ENCODE results near the gene PCCB.
"Not testable (repeated sequence)": the region's sequence is repeated elsewhere in the genome, so short reads cannot be mapped to it uniquely, and the experiment has no call there.

The PCCB gene

DNA sequence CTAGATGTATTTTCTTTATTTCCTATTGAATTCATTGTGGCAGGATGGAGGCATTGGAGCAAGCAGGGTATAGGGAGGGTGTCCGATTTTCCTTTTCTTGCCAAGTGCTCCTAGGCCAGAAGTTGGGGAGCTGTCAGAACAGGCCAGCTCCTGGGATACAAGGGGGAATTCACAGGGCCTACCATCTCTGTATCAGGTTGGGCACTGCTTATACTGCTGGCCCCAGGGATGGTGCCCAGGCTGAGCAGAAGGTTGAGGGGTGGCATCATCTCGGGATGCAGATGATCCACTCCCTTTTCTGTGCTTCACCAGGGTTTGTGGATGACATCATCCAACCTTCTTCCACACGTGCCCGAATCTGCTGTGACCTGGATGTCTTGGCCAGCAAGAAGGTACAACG is 79.5 kb downstream of the PCCB start:
- no peak for DNase-seq

DNA sequence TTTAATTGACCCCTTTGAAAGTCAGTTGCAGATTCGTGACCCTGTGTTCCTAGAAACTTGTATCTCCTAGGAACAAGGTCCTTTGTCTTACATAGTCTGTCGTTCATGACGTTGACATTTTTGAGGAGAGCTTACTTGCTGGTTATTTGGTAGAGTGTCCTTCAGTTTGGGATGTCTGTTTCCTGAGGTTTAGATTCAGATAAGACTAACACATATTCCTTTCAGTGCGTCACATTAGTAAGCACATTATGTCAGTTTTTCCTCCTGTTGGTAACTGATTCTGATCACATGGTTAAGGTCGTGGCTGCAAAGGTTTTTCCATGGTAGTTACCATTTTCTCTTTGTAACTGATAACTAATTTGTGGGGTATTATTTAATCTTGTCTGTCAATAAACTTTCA is 80.8 kb downstream of the PCCB start:
- DNase-seq = no peak

DNA sequence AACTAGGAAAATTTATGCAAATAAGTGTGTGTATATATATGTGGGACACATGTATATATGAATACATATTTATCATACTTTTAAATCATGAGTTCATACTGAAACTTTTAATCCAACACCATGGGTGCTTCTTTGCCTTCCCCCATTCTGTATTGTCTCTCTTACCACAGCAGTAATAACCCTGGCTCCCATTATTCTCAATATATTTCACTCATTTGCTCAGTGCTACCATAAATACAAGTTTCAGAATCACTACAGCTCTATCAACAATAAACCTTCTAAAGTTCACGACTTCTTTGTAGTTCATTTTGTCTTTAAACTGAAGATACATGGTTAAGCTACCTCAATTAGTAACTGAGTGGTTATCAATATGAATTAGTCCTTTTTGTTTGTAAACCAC is 82.2 kb downstream of the PCCB start:
- DNase-seq = no peak

DNA sequence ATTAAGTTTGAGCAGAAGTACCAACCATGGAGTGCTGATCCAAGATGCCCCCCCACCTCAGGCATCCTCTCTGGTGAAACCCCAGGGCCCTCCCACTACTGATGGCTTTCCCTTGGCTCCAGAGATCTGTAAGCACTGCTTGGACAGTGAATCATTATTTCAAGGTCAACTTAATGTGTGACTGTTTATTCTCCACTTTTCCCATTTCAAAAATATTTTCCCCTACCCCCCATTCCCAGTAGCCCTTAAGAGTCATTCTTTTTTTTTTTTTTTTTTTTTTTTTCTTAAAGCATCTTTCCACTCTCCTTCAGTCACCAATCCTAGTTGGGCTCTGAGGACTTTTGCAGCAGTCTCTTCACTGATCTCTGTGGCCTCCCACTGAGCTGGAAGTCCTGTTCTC is 82.6 kb downstream of the PCCB start:
- DNase-seq = no peak

DNA sequence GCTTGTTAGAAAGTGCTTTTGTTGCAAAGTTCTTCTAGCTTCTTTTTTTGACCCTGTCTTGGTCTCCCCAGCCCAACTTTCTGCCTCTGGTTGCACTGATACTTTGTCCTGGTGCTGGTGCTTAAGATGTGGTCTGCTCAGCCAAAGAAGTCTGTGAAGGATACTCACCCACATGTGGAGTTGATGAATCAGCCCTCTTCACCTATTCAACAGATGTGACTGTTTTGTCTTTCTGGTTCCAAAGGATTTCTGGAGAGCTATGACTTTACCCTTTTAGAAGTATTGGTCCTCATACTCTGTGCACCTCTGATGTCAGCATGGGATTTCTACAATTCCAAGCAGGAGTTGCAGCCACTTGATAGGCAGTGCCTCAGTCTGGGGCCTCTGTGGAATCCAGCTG is 84.1 kb downstream of the PCCB start:
- DNase-seq = no peak

DNA sequence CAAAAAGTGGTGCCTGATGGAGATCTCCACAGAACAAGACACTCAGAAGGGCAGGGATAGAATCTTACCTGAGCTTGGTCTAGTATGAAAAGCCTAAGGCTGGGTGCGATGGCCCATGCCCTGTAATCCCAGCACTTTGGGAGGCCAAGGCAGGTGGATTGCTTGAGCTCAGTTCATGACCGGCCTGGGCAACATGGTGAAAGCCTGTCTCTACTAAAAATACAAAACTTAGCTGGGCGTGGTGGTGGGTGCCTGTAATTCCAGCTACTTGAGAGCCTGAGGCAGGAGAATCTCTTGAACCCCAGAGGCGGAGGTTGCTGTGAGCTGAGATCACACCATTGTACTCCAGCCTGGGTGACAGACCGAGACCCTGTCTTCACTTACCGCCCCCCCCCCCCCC is 84.6 kb downstream of the PCCB start:
- DNase-seq = not testable (repeated sequence)

DNA sequence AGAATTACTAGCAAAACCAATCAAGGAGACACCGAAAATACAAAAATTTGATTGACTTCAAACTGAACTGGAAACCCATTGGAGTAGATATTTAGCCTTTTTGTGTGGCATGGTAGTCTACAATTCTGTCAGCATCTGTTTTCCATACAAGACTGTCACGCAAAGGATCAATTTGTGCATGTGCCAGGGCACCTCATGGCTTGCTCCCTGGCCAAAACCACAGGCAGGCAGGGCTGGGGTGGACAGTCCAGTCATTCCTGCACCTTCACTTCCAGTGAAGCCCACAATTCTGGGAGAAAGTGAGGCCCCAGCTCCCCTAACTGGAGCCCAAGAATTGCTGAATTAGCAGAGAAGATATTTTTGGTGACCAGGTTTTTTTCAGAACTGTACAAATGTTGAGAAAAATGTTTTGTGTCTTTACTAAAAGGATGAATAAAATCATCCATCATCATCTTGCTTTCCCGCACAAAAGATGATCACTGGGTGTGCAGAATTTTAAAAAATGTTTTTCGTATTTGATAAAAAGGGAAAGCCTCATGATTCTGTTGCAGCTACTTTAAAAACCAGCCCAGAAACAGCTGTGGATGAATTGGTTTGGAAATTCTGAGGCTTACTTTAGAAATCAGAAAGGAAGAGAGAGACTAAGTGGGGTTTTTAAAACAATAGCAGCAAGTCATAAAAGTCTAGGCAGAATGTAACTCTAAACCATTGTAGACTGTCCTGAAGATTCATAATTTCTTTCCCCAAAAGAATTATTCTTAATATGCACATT is 86.4 kb downstream of the PCCB start:
- no peak for DNase-seq

DNA sequence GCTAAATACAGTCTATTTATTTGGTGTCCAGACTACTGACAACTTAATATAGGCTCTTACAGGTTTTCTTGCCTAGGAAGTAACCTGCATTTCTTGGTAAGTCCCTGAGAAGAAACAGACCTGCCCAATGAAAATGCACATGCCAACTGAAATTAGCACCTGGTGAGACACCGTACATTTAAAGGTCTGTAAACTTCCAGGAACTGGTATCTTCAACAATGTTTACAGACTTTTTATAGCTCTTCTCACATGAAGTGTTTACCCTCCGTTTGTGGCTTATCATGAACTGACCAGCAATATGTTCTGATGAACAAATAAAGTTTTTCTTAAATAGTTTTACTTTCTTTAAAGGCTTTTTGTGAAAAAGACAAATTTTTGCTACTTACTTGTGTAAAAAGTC is 93.3 kb downstream of the PCCB start:
- DNase-seq = no peak

GRCh38 chr3:136343873-136344555 is 93.9 kb downstream of the PCCB start:
- DNase-seq = no peak

DNA sequence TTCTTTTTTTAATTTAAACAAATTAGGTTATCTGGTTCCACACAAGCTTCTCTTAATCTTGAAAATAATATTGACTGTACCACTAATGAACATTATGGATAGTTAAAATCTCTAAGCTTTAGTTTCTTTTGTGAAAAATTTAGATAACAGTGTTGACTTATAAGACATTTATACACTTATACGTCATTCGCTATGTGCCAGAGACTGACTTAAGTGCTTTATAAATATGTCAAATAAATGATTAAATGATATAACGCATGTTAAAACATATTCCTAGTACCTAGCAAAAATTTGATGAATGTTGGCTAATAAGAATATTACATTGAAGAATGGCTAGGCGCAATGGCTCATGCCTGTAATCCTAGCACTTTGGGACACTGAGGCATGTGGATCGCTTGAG is 96.3 kb downstream of the PCCB start:
- no peak for DNase-seq

- no peak for DNase-seq
Measured at GRCh38 chr3:136350132-136350531, 100.0 kb downstream of the PCCB start.

DNA sequence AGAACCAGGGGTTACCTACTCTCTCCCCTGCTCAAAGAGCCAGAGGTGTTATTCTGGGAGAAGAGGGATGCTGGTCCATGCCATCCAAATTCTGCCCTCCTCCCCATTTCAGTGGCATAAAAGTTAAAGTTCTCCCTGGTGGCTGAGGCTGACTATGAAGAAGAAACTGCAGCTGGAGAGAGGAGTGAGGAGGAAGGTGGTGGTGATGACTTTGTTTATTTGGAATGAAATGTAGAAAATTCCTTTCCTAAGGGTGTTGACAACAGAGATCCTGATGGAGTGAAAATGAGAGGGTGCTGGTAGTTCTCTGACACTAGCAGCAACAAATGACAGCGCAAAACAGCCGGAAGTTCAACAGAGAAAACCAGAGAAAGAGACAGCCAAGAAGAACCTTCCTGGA is 100.4 kb downstream of the PCCB start:
- DNase-seq = no peak

GRCh38 chr3:136351351-136351750 is 101.2 kb downstream of the PCCB start:
- no peak for DNase-seq

- no peak for DNase-seq
Measured at GRCh38 chr3:136351905-136352304, 101.8 kb downstream of the PCCB start.

DNA sequence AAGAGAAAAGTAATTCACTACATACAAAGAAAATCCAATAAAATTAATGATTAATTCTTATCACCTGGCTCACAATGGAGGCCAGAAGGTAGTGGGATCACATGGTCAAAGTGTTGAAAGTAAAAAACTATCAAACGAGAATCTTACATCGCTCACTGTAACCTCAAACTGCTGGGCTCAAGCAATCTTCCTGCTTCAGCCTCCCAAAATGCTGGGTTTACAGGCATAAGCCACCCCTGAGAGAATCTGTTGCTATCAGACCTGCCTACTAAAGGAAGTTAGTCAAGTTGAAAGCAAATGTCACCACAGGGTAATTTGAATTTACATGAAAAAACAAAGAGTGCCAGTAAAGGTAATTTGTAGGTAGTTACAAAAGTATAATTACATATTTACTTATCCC is 103.3 kb downstream of the PCCB start:
- DNase-seq = no peak

DNA sequence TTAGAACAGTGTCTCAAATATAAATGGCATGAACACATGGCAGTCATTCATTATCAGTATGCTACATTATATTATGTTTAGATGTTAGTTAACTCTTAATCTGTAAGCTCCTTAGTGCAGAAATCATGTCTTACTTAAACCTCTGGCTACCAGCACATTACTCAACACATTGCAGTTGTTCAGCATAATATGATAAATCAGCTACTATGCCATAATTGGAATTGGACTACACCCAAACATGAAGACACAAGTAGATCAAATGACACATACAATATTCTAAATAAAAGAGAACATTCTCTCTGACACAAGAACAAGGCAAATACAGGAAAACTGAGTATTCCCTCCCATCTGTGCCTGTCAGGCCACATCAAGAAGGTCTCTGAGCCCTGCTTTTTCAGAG is 116.1 kb downstream of the PCCB start:
- no peak for DNase-seq

- DNase-seq = not testable (repeated sequence)
Measured at GRCh38 chr3:136375800-136376199, 125.7 kb downstream of the PCCB start.

DNA sequence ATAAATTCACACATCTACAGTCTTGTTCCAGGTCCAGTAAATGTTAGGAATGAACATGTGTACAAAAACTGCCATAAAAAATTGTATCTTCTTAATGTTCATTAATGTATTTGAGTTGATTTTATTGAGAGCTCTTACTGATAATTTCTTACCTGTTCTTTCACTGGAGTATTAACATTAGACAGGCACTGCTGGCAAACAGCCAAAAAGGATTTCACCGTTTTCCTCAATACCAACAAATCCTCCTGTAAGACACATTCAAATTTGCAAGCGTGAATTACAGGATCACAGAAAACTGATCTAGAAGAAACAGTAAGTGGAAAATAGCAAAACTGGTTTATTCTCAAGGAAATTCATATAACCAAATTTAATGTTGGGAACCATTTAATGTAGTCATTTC is 127.4 kb downstream of the PCCB start:
- DNase-seq = no peak

DNA sequence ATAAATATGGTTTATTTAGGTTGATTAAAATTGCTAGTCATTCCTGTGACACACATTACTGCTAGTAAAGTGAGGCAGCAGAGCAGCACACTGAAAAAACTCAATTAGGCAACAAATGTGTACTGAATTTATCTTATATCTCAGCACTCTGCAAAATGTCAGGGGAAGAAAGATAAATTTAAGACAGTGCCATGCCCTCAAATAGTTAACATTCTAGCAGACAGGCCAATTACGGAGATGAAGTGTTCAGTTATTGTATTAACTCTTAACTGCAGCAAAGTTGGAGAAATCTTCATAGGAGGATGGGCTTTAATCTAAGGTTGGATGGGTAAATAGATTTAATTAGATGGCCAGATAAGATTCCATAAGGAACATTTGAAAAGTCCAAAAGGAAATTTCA is 127.9 kb downstream of the PCCB start:
- DNase-seq = no peak
